ENCODE measurements around the gene USP15. TPM values are rescaled to one million over a fixed set of nuclear protein-coding genes. Genes with fewer than 3 reads are reported as not detected.

Gene USP15
- total RNA-seq, 1 donor from 2014 or later: 150 TPM

- Mint-ChIP-seq H3K4me1 (peaks cover 32% of the 10 kb centered on the region), H3K9me3 (peaks cover 5% of the 10 kb centered on the region), H3K36me3 (ENCODE audit: low read depth) (peaks cover 83% of the 10 kb centered on the region), H3K4me3 (no peak overlapping the region), H3K27ac (no peak overlapping the region), H3K27me3 (no peaks in the 10 kb centered on the region)
- no peak for TF ChIP-seq CTCF (IDR thresholded peaks at IDR 0.05)
- intact Hi-C loops (cut with micrococcal nuclease): no loop called here
- ChIA-PET POLR2A (interaction anchor here (0.7 kb wide), 1 partner anchor 302 kb away, joined by 4 read pairs; no protein-coding TSS in a partner anchor), CTCF (no interaction called here)
- ATAC-seq (ENCODE audit: low read depth): no peak
- DNase-seq: no peak
Observed at GRCh38 chr12:62301799-62302133, 41.6 kb downstream of the USP15 start.

GRCh38 chr12:62304560-62304959, 44.4 kb downstream of the USP15 start:
- H3K4me1 Mint-ChIP-seq: peaks cover 35% of the 10 kb centered on the region
- DNase-seq (no peak), ATAC-seq (ENCODE audit: low read depth) (no peak)
- peaks cover 79% of the 10 kb centered on the region for H3K36me3 Mint-ChIP-seq (ENCODE audit: low read depth)
- no peaks in the 10 kb centered on the region for H3K27me3 Mint-ChIP-seq
- no peak overlapping the region for H3K4me3 Mint-ChIP-seq
- TF ChIP-seq CTCF (IDR thresholded peaks at IDR 0.05): no peak
- CTCF ChIA-PET: no interaction called here
- no peak overlapping the region for H3K27ac Mint-ChIP-seq
- intact Hi-C loops (cut with micrococcal nuclease): no loop called here
- POLR2A ChIA-PET: no interaction called here
- peaks cover 5% of the 10 kb centered on the region for H3K9me3 Mint-ChIP-seq

- H3K36me3 Mint-ChIP-seq (ENCODE audit: low read depth): peaks cover 81% of the 10 kb centered on the region
- no peak for DNase-seq
- peaks cover 5% of the 10 kb centered on the region for H3K9me3 Mint-ChIP-seq
- ChIA-PET CTCF (no interaction called here), POLR2A (no interaction called here)
- no peak overlapping the region for H3K27ac Mint-ChIP-seq
- no peak for TF ChIP-seq CTCF (IDR thresholded peaks at IDR 0.05)
- H3K4me3 Mint-ChIP-seq: no peak overlapping the region
- no peaks in the 10 kb centered on the region for H3K27me3 Mint-ChIP-seq
- no peak for ATAC-seq (ENCODE audit: low read depth)
- intact Hi-C loops (cut with micrococcal nuclease): no loop called here
- peaks cover 34% of the 10 kb centered on the region for H3K4me1 Mint-ChIP-seq
Observed at GRCh38 chr12:62305778-62306177, 45.6 kb downstream of the USP15 start.

DNA sequence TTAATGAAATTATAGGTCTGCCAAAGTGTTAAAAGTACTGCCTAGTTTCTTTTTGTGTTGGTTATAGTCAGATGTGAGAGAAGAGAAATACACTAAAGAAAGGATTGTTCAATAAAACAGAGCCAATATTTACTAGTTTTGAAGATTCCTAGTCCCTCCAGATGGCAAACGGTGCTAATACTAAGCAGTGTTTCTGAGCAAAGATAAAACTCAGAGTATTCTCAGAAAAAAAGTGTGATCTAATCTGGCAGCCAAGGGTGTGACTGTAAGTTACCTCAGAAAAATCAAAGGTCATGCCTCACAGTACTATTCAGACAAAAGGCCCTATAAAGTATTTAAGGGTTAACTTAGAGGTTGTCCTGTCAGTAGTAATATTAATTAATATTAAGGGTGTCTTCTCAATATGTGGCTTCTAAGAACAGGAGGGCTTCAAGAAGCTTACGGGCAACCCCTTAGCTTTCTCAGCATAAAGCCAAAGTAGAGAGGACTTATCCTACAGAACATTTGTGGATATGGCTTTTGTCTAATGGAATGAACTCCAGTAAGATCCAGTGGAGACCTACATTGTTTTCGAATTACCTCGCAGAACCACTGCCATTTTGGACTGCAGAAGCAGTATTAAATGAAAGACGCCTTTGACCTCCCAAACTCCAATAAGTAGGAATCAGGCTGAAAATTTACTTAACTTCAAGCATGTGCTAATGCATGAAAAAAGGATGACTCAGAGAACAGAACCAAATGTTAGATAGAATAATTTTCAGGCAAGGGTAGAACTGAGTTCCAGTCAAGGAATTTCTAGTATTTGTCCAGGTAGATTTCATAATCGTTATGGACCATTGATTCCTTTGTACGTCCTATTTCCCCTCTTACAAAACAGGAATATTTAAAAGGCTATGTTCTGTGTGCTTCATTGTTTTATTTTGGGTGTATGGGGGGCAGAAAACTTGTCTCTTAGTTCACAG, 46.6 kb downstream of the USP15 start:
- DNase-seq (no peak), ATAC-seq (ENCODE audit: low read depth) (no peak)
- Mint-ChIP-seq H3K36me3 (ENCODE audit: low read depth) (peaks cover 83% of the 10 kb centered on the region), H3K27me3 (no peaks in the 10 kb centered on the region), H3K4me3 (no peak overlapping the region), H3K4me1 (peaks cover 32% of the 10 kb centered on the region), H3K9me3 (peaks cover 5% of the 10 kb centered on the region), H3K27ac (no peak overlapping the region)
- TF ChIP-seq CTCF (IDR thresholded peaks at IDR 0.05): no peak
- ChIA-PET POLR2A (no interaction called here), CTCF (no interaction called here)
- intact Hi-C loops (cut with micrococcal nuclease): no loop called here

GRCh38 chr12:62308201-62308600, 48.0 kb downstream of the USP15 start:
- Mint-ChIP-seq H3K27me3 (no peaks in the 10 kb centered on the region), H3K27ac (no peak overlapping the region), H3K36me3 (ENCODE audit: low read depth) (peaks cover 73% of the 10 kb centered on the region), H3K9me3 (peaks cover 5% of the 10 kb centered on the region), H3K4me3 (no peak overlapping the region), H3K4me1 (peaks cover 32% of the 10 kb centered on the region)
- ChIA-PET CTCF (no interaction called here), POLR2A (no interaction called here)
- no peak for TF ChIP-seq CTCF (IDR thresholded peaks at IDR 0.05)
- no peak for DNase-seq
- intact Hi-C loops (cut with micrococcal nuclease): no loop called here
- no peak for ATAC-seq (ENCODE audit: low read depth)

Data from activated B cell treated with CpG ODN at 0.5 μM for 24 hours (primary cell).